A673 (cell line): ENCODE data around the gene TLE4.

Experiments
- CTCF ChIP-seq: fragments of 300-800, 200-600 bp; sonication (generic); conservative IDR thresholded peaks from 2 replicates; pipeline ENCODE4 v1.5.1; 2017; ENCODE audit warnings: low read depth, mild to moderate bottlenecking, antibody characterized with exemption, low read length, moderate library complexity, mixed read lengths
- EZH2 ChIP-seq: fragments of 200-600 bp; sonication (generic); IDR thresholded peaks from 2 replicates; pipeline ENCODE4 v1.6.1; 2017; ENCODE audit warnings: borderline replicate concordance, low read depth, mild to moderate bottlenecking, mixed read lengths, antibody characterized with exemption, low read length; ENCODE audit not compliant: poor library complexity, severe bottlenecking

DNA sequence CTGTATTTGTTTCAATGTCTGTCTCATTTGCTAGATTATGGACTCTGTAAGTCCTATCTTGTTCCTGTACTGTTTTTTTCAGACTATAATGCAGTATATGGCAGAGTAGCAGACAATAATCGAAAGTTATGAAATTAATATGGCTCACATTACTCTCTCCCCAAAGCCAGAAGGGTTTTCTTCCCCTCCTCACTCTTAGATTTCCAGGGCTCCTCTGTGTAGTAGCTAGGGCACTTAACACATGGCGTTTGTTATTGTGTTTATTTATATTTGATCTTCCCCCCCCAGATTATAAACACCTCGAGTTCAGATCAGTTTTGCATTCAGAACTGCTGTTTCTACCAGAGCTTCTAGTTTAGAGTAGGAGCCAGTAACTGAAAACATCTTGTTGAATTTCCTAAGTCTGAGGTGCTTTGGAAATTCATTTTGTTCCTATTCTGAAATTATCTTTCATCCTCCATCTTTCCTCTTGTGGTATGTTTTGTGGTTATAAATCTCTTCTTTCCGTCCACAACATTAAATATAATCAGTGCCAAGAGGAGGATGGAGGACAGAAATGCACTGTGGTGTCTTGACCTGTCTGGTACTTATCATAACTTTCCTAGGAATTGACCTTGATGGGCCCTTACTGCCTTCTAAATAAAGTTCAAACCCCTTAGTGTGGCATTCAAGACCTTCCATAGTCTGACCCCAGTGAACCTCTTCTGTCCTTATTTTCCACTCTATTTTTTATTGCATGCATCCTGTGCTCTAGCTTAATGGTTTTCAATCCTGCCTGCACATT, 27.0 kb downstream of the TLE4 start:
- TF ChIP-seq CTCF (no peak), EZH2 (no peak)
